A549 (cell line): ENCODE data around the gene NACA.

ENCODE experiments used
- CTCF ChIP-seq: fragments of >200 bp; sonication (Bioruptor Twin); formaldehyde crosslinking; IDR thresholded peaks from 3 replicates; pipeline ENCODE4 v1.5.1; 2016
- NR3C1 ChIP-seq: fragments of >200 bp; sonication (Bioruptor Twin); formaldehyde crosslinking; IDR thresholded peaks from 3 replicates; pipeline ENCODE4 v1.6.1; 2017
- USF2 ChIP-seq: fragments of 450-650 bp; IDR thresholded peaks from 2 replicates; pipeline ENCODE4 v1.6.1; 2014; ENCODE audit warnings: antibody characterized with exemption
- ZSCAN20 ChIP-seq: fragments of 250-450 bp; sonication (Bioruptor Pico); IDR thresholded peaks from 2 replicates; pipeline ENCODE4 v1.8.0; 2022; ENCODE audit warnings: mild to moderate bottlenecking, moderate library complexity
- TF ChIP-seq, protein P1 (sequence below): IDR thresholded peaks from 2 replicates; pipeline ENCODE4 v1.6.1; 2012

DNA sequence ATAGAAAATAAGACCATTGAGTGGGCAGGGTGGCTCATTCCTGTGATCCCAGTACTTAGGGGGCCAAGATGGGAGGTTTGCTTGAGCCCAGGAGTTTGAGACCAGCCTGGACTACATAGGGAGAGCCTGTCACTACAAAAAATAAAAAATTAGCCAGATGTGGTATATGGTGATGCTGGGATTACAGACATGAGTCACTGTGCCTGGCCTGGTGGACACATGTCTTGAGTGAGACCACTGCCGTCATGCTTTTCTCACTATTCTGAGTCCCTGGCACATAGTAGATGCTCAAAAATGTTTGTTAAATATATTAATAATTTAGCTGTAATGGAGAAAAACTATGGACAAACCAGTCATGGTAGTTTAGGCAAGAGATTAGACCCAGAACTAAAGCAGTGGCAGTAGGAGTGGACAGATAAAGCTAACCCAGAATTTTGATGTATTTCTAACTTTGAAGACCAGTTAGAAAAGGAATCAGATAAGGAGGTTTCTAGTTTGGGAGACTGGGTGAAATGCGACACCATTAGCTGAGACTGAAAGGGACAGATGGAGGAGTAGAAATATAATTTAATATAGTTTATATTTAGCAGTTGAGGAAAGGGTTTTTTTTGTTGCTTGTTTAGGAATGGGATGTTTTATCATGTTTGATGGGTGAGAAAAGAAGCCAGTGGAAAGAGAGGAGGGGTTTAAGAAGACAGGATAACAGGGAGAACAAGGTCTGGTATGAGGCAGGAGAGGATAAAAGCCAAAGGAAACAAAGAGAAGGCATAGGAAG lies 29.6 kb downstream of the NACA start:
- TF ChIP-seq CTCF (no peak), USF2 (no peak), ZSCAN20 (CRISPR knock-in tag) (no peak), NR3C1 (no peak)
- TF ChIP-seq, protein P1, sequence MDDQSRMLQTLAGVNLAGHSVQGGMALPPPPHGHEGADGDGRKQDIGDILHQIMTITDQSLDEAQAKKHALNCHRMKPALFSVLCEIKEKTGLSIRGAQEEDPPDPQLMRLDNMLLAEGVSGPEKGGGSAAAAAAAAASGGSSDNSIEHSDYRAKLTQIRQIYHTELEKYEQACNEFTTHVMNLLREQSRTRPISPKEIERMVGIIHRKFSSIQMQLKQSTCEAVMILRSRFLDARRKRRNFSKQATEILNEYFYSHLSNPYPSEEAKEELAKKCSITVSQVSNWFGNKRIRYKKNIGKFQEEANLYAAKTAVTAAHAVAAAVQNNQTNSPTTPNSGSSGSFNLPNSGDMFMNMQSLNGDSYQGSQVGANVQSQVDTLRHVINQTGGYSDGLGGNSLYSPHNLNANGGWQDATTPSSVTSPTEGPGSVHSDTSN = no peak
